B cell (primary cell): ENCODE data around the gene VPS72. TPM values are rescaled to one million over a fixed set of nuclear protein-coding genes. Genes with fewer than 3 reads are reported as not detected.

Source experiments
- ATAC-seq: fragments of 200-7000 bp; cut with Tn5 transposase; one replicate; pipeline ENCODE4 v1.10.0; 2021; ENCODE audit warnings: low read depth, mild to moderate bottlenecking, moderate number of reproducible peaks, moderate library complexity
- CTCF ChIA-PET: fragments of 350-600 bp; sonication (Branson Sonifier 250); formaldehyde crosslinking; loops from one replicate; lab custom pipeline; 2021; ENCODE audit warnings: antibody characterized with exemption, inconsistent platforms; lab: Charles Lee
- POLR2A ChIA-PET: fragments of 350-600 bp; sonication (Branson Sonifier 250); formaldehyde crosslinking; loops from one replicate; lab custom pipeline; 2021; ENCODE audit warnings: antibody characterized with exemption; lab: Charles Lee
- DNase-seq: peaks from one replicate; pipeline ENCODE4 v3.0.0; 2013
- H2AFZ ChIP-seq: 2 replicates; pipeline ENCODE4 v1.6.1; 2012; ENCODE audit warnings: mild to moderate bottlenecking, low read depth, low read length; ENCODE audit not compliant: insufficient read depth, poor library complexity, severe bottlenecking
- H3K27ac ChIP-seq, 2 donors: 1 replicate in 1 of 2; 2 replicates in 1 of 2; pipeline ENCODE4 v1.5.1; 2012 to 2013; ENCODE audit warnings: low read length in 2 of 2, mild to moderate bottlenecking in 2 of 2, moderate library complexity in 1 of 2
- H3K27me3 ChIP-seq, 4 experiments: fragments of 200-600 bp in 1 of 4; sonication (generic) in 1 of 4; replicated peaks in 1 of 4; 1 replicate in 2 of 4; 2 replicates in 2 of 4; pipeline versions ENCODE4 v1.6.1 to v1.7.0; 2013 to 2016; ENCODE audit warnings: low read length in 3 of 4, mild to moderate bottlenecking in 2 of 4, mixed read lengths in 1 of 4, moderate library complexity in 1 of 4; ENCODE audit not compliant: insufficient read depth in 4 of 4, control insufficient read depth in 3 of 4; ENCODE audit errors: control extremely low read depth in 1 of 4
- H3K36me3 ChIP-seq, 2 experiments: replicated peaks in 1 of 2; 1 replicate in 1 of 2; 2 replicates in 1 of 2; pipeline versions ENCODE4 v1.6.1 to v1.7.1; 2013; ENCODE audit warnings: low read length in 1 of 2; ENCODE audit not compliant: insufficient read depth in 2 of 2, control insufficient read depth in 1 of 2; ENCODE audit errors: control extremely low read depth in 1 of 2, extremely low read depth in 1 of 2
- H3K4me1 ChIP-seq, 2 donors: fragments of 200-600 bp in 1 of 2; sonication (generic) in 1 of 2; 1 replicate in 1 of 2; 2 replicates in 1 of 2; pipeline versions ENCODE4 v1.5.1 to v1.6.1; 2013 to 2017; ENCODE audit warnings: low read length in 2 of 2; ENCODE audit not compliant: control insufficient read depth in 2 of 2, insufficient read depth in 2 of 2
- H3K4me2 ChIP-seq: replicated peaks from 2 replicates; pipeline ENCODE3; 2012; ENCODE audit warnings: mild to moderate bottlenecking, low read depth, low read length; ENCODE audit not compliant: poor library complexity, severe bottlenecking
- H3K4me3 ChIP-seq, 5 experiments: fragments of 200-600 bp in 1 of 5; sonication (generic) in 1 of 5; 1 replicate in 3 of 5; 2 replicates in 2 of 5; pipeline versions ENCODE4 v1.5.1 to v1.7.0; 2011 to 2016; ENCODE audit warnings: low read length in 4 of 5, mild to moderate bottlenecking in 4 of 5, low read depth in 2 of 5, control low read depth in 1 of 5, moderate library complexity in 1 of 5; ENCODE audit not compliant: insufficient read depth in 1 of 5; ENCODE audit errors: control extremely low read depth in 1 of 5, extremely low read depth in 1 of 5
- H3K79me2 ChIP-seq: fragments of 200-600 bp; sonication (generic); one replicate; pipeline ENCODE4 v1.6.0; 2016; ENCODE audit warnings: low read length; ENCODE audit not compliant: control insufficient read depth, insufficient read depth
- H3K9ac ChIP-seq: fragments of 200-600 bp; sonication (generic); 2 replicates; pipeline ENCODE4 v1.6.1; 2017; ENCODE audit warnings: mild to moderate bottlenecking, low read length, moderate library complexity
- H3K9me3 ChIP-seq, 3 donors: one replicate each; pipeline versions ENCODE4 v1.6.1 to v1.7.1; 2013; ENCODE audit warnings: low read length in 2 of 3; ENCODE audit not compliant: control insufficient read depth in 2 of 3, insufficient read depth in 1 of 3; ENCODE audit errors: control extremely low read depth in 1 of 3
- H4K20me1 ChIP-seq: 2 replicates; pipeline ENCODE4 v1.6.0; 2012; ENCODE audit warnings: mild to moderate bottlenecking, low read length; ENCODE audit not compliant: insufficient read depth, control insufficient read depth, poor library complexity, severe bottlenecking
- H3K27ac Mint-ChIP-seq: one replicate; pipeline ENCODE4 v1.8.0; 2021; ENCODE audit warnings: mixed read lengths
- H3K27me3 Mint-ChIP-seq: one replicate; pipeline ENCODE4 v1.8.0; 2021; ENCODE audit warnings: mixed read lengths
- H3K4me1 Mint-ChIP-seq: one replicate; pipeline ENCODE4 v1.8.0; 2021; ENCODE audit warnings: mixed read lengths
- H3K4me3 Mint-ChIP-seq: one replicate; pipeline ENCODE4 v1.8.0; 2021; ENCODE audit warnings: mixed read lengths
- H3K9me3 Mint-ChIP-seq: one replicate; pipeline ENCODE4 v1.8.0; 2022; ENCODE audit warnings: mixed read lengths; ENCODE audit not compliant: insufficient read depth
- EZH2 ChIP-seq: IDR thresholded peaks from 2 replicates; pipeline ENCODE4 v1.6.1; 2012; ENCODE audit warnings: borderline replicate concordance, low read depth, mild to moderate bottlenecking, moderate library complexity, low read length; ENCODE audit not compliant: insufficient read depth, poor library complexity, severe bottlenecking
- WGBS: methylation state at CpG from one replicate; pipeline ENCODE4 v1.1.5; 2013; ENCODE audit warnings: missing lambda C conversion rate; ENCODE audit not compliant: insufficient coverage; 5-methylcytosine and 5-hydroxymethylcytosine counted together
- intact Hi-C: fragments of 100-400 bp; cut with micrococcal nuclease; formaldehyde crosslinking; loops from one replicate; pipeline ENCODE4 v1.10.0; 2022
- polyA plus RNA-seq: library from polyadenylated mRNA; depleted of rRNA; stranded (reverse); fragments of >200 nt; gene quantifications from 2 replicates; pipeline ENCODE4 v1.2.3, GENCODE V29; 2012
- total RNA-seq, 2 donors: library from RNA; stranded (reverse); fragments of 120-200 nt in 1 of 2; gene quantifications; 1 replicate in 1 of 2; 2 replicates in 1 of 2; pipeline versions ENCODE4 v1.2.3 to v1.2.4, GENCODE V29; 2013 to 2022
- TF ChIP-seq, protein P1 (sequence below): fragments of 200-600 bp; IDR thresholded peaks from one replicate; pipeline ENCODE4 v1.8.0; 2022; ENCODE audit warnings: antibody characterized with exemption, mild to moderate bottlenecking

Gene VPS72
- total and polyA plus RNA-seq, 2 donors (not counting 1 experiment from before 2014, with no cell fraction given) = 42.1 to 48.7 TPM

GRCh38 chr1:151159373-151159772, 30.6 kb downstream of the VPS72 start:
- Histone ChIP-seq H3K9me3 (no peaks in the 10 kb centered on the region), H2AFZ (no peak overlapping the region), H3K9ac (peak overlapping the region; percentile 4), H3K4me1 (peaks cover 30 to 38% of the 10 kb centered on the region in 2 donors), H4K20me1 (peaks cover 10% of the 10 kb centered on the region), H3K4me3 (no peak overlapping the region), H3K4me2 (peak overlapping the region; percentile 86), H3K27me3 (no peaks in the 10 kb centered on the region), H3K27ac (peak overlapping the region in 1 of 2 donors; percentile 79), H3K79me2 (peaks cover 42% of the 10 kb centered on the region), H3K36me3 (peaks cover 1 to 26% of the 10 kb centered on the region in 2 experiments)
- ATAC-seq (no peak), DNase-seq (no peak)
- intact Hi-C loops = no loop called here
- ChIA-PET CTCF (interaction anchor here (6.0 to 9.6 kb wide), 2 partner anchors 60 to 134 kb away, joined by 58 to 227 read pairs; no protein-coding TSS in a partner anchor), POLR2A (no interaction called here)
- Mint-ChIP-seq H3K9me3 (no peaks in the 10 kb centered on the region), H3K4me3 (peak overlapping the region; percentile 47), H3K27ac (peak overlapping the region; percentile 97), H3K4me1 (peaks cover 50% of the 10 kb centered on the region), H3K27me3 (no peaks in the 10 kb centered on the region)
- no peak for TF ChIP-seq EZH2
- TF ChIP-seq, protein P1, sequence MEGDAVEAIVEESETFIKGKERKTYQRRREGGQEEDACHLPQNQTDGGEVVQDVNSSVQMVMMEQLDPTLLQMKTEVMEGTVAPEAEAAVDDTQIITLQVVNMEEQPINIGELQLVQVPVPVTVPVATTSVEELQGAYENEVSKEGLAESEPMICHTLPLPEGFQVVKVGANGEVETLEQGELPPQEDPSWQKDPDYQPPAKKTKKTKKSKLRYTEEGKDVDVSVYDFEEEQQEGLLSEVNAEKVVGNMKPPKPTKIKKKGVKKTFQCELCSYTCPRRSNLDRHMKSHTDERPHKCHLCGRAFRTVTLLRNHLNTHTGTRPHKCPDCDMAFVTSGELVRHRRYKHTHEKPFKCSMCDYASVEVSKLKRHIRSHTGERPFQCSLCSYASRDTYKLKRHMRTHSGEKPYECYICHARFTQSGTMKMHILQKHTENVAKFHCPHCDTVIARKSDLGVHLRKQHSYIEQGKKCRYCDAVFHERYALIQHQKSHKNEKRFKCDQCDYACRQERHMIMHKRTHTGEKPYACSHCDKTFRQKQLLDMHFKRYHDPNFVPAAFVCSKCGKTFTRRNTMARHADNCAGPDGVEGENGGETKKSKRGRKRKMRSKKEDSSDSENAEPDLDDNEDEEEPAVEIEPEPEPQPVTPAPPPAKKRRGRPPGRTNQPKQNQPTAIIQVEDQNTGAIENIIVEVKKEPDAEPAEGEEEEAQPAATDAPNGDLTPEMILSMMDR = no peak

GRCh38 chr1:151158751-151159251, 31.2 kb downstream of the VPS72 start:
- Histone ChIP-seq H3K9me3 (no peaks in the 10 kb centered on the region), H4K20me1 (peaks cover 10% of the 10 kb centered on the region), H2AFZ (no peak overlapping the region), H3K4me3 (no peak overlapping the region), H3K9ac (peak overlapping the region; percentile 4), H3K27me3 (no peaks in the 10 kb centered on the region), H3K36me3 (peaks cover 1 to 26% of the 10 kb centered on the region in 2 experiments), H3K27ac (peak overlapping the region in 1 of 2 donors; percentile 79), H3K79me2 (peaks cover 42% of the 10 kb centered on the region), H3K4me1 (peaks cover 30 to 38% of the 10 kb centered on the region in 2 donors), H3K4me2 (peak overlapping the region; percentile 86)
- no peak for DNase-seq
- ChIA-PET CTCF (interaction anchor here (1.5 to 9.6 kb wide), 5 partner anchors 9 to 134 kb away, joined by 4 to 227 read pairs (median 12); partner anchors contain the start of gene GABPB2), POLR2A (interaction anchor here (0.6 kb wide), 1 partner anchor 33 kb away, joined by 4 read pairs; no protein-coding TSS in a partner anchor)
- peaks cover 47% of the 10 kb centered on the region for H3K4me1 Mint-ChIP-seq
- peak overlapping the region; percentile 99 for H3K4me3 Mint-ChIP-seq
- H3K27ac Mint-ChIP-seq = peak overlapping the region; percentile 97
- no peak for ATAC-seq
- WGBS = 91% methylated on average over 22 of the region's 22 CpGs
- H3K27me3 Mint-ChIP-seq = no peaks in the 10 kb centered on the region
- TF ChIP-seq, protein P1 = no peak
- no peak for TF ChIP-seq EZH2
- intact Hi-C loops = no loop called here
- no peaks in the 10 kb centered on the region for H3K9me3 Mint-ChIP-seq
